HG03139 (cell line): ENCODE results near the gene KCTD21.
"Not testable (repeated sequence)": the region's sequence is repeated elsewhere in the genome, so short reads cannot be mapped to it uniquely, and the experiment has no call there.

Experiments
- ATAC-seq: cut with Tn5 transposase; IDR thresholded peaks from one replicate; pipeline ENCODE4 v1.9.1; 2021; ENCODE audit not compliant: unreplicated experiment

KCTD21 gene

GRCh38 chr11:78179459-78180071, 8.9 kb downstream of the KCTD21 start:
- ATAC-seq: no peak

- ATAC-seq: no peak
These were observed 11.2 kb downstream of the KCTD21 start for GRCh38 chr11:78177216-78177615.

GRCh38 chr11:78176605-78177141, 11.8 kb downstream of the KCTD21 start:
- no peak for ATAC-seq

GRCh38 chr11:78175862-78176261, 12.6 kb downstream of the KCTD21 start:
- ATAC-seq: not testable (repeated sequence)

- ATAC-seq: no peak
These were observed 16.5 kb downstream of the KCTD21 start for GRCh38 chr11:78171951-78172350.

GRCh38 chr11:78170874-78171549, 17.4 kb downstream of the KCTD21 start:
- no peak for ATAC-seq

- ATAC-seq: no peak
These were observed 18.0 kb downstream of the KCTD21 start for GRCh38 chr11:78170413-78170812.

GRCh38 chr11:78168539-78169477, 19.6 kb downstream of the KCTD21 start:
- ATAC-seq: no peak

- ATAC-seq: no peak
These were observed 21.5 kb downstream of the KCTD21 start for GRCh38 chr11:78166855-78167469.

- ATAC-seq: no peak
These were observed 24.0 kb downstream of the KCTD21 start for GRCh38 chr11:78164471-78164870.

- no peak for ATAC-seq
These were observed 24.6 kb downstream of the KCTD21 start for GRCh38 chr11:78163828-78164227.

GRCh38 chr11:78161962-78162371, 26.5 kb downstream of the KCTD21 start:
- ATAC-seq: no peak

- ATAC-seq: no peak
These were observed 27.1 kb downstream of the KCTD21 start for GRCh38 chr11:78161346-78161745.

GRCh38 chr11:78160557-78160956, 27.9 kb downstream of the KCTD21 start:
- no peak for ATAC-seq

- ATAC-seq: no peak
These were observed 29.3 kb downstream of the KCTD21 start for GRCh38 chr11:78158987-78159652.

GRCh38 chr11:78156127-78156844, 32.1 kb downstream of the KCTD21 start:
- ATAC-seq: no peak

GRCh38 chr11:78151804-78152203, 36.6 kb downstream of the KCTD21 start:
- ATAC-seq: no peak

- ATAC-seq: no peak
These were observed 37.7 kb downstream of the KCTD21 start for GRCh38 chr11:78150754-78151153.

- no peak for ATAC-seq
These were observed 38.1 kb downstream of the KCTD21 start for GRCh38 chr11:78150346-78150745.

GRCh38 chr11:78149646-78150045, 38.8 kb downstream of the KCTD21 start:
- no peak for ATAC-seq
